Glomerular visceral epithelial cell (primary cell): ENCODE results near the gene SRMS.

Experiments
- DNase-seq: peaks from one replicate; pipeline ENCODE4 v3.0.0-alpha.2; 2016; ENCODE audit errors: extremely low spot score

The SRMS gene

GRCh38 chr20:63503524-63503923 lies 44.0 kb downstream of the SRMS start:
- DNase-seq = no peak

GRCh38 chr20:63502671-63503172 lies 44.8 kb downstream of the SRMS start:
- no peak for DNase-seq

- DNase-seq = no peak
Observed at GRCh38 chr20:63501818-63502670, 45.5 kb downstream of the SRMS start.

- DNase-seq = no peak
Observed at GRCh38 chr20:63500902-63501817, 46.4 kb downstream of the SRMS start.

- no peak for DNase-seq
Observed at GRCh38 chr20:63500151-63500901, 47.2 kb downstream of the SRMS start.

GRCh38 chr20:63499338-63499969 lies 48.1 kb downstream of the SRMS start:
- DNase-seq = no peak

- no peak for DNase-seq
Observed at GRCh38 chr20:63498960-63499337, 48.6 kb downstream of the SRMS start, which contains the start of gene EEF1A2. Gene EEF1A2, minus strand, starts transcription at chr20:63499083. Its CDS starts 1,320 bp downstream, at chr20:63497763.

GRCh38 chr20:63497946-63498935 lies 49.3 kb downstream of the SRMS start:
- DNase-seq = peak; percentile 47

GRCh38 chr20:63497138-63497945 lies 50.2 kb downstream of the SRMS start:
- DNase-seq = no peak

- no peak for DNase-seq
Observed at GRCh38 chr20:63496596-63497120, 50.9 kb downstream of the SRMS start.

- peak; percentile 54 for DNase-seq
Observed at GRCh38 chr20:63495741-63496595, 51.6 kb downstream of the SRMS start.

GRCh38 chr20:63495167-63495720 lies 52.3 kb downstream of the SRMS start:
- no peak for DNase-seq

GRCh38 chr20:63494420-63495166 lies 53.0 kb downstream of the SRMS start:
- no peak for DNase-seq

- no peak for DNase-seq
Observed at GRCh38 chr20:63494084-63494419, 53.5 kb downstream of the SRMS start.

GRCh38 chr20:63493563-63494020 lies 54.0 kb downstream of the SRMS start:
- DNase-seq = no peak

GRCh38 chr20:63492982-63493381 lies 54.6 kb downstream of the SRMS start:
- DNase-seq = no peak

- no peak for DNase-seq
Observed at GRCh38 chr20:63492518-63492917, 55.0 kb downstream of the SRMS start.
